B cell (primary cell): ENCODE results near the gene TSPAN5. TPM values are rescaled to one million over a fixed set of nuclear protein-coding genes. Genes with fewer than 3 reads are reported as not detected.

Experiments
- ATAC-seq: fragments of 200-7000 bp; cut with Tn5 transposase; one replicate; pipeline ENCODE4 v1.10.0; 2021; ENCODE audit warnings: low read depth, mild to moderate bottlenecking, moderate number of reproducible peaks, moderate library complexity
- CTCF ChIA-PET: fragments of 350-600 bp; sonication (Branson Sonifier 250); formaldehyde crosslinking; loops from one replicate; lab custom pipeline; 2021; ENCODE audit warnings: antibody characterized with exemption, inconsistent platforms; lab: Charles Lee
- POLR2A ChIA-PET: fragments of 350-600 bp; sonication (Branson Sonifier 250); formaldehyde crosslinking; loops from one replicate; lab custom pipeline; 2021; ENCODE audit warnings: antibody characterized with exemption; lab: Charles Lee
- DNase-seq: peaks from one replicate; pipeline ENCODE4 v3.0.0; 2013
- H2AFZ ChIP-seq: 2 replicates; pipeline ENCODE4 v1.6.1; 2012; ENCODE audit warnings: mild to moderate bottlenecking, low read depth, low read length; ENCODE audit not compliant: insufficient read depth, poor library complexity, severe bottlenecking
- H3K27ac ChIP-seq, 2 donors: 1 replicate in 1 of 2; 2 replicates in 1 of 2; pipeline ENCODE4 v1.5.1; 2012 to 2013; ENCODE audit warnings: low read length in 2 of 2, mild to moderate bottlenecking in 2 of 2, moderate library complexity in 1 of 2
- H3K27me3 ChIP-seq, 4 experiments: fragments of 200-600 bp in 1 of 4; sonication (generic) in 1 of 4; replicated peaks in 1 of 4; 1 replicate in 2 of 4; 2 replicates in 2 of 4; pipeline versions ENCODE4 v1.6.1 to v1.7.0; 2013 to 2016; ENCODE audit warnings: low read length in 3 of 4, mild to moderate bottlenecking in 2 of 4, mixed read lengths in 1 of 4, moderate library complexity in 1 of 4; ENCODE audit not compliant: insufficient read depth in 4 of 4, control insufficient read depth in 3 of 4; ENCODE audit errors: control extremely low read depth in 1 of 4
- H3K36me3 ChIP-seq, 2 experiments: replicated peaks in 1 of 2; 1 replicate in 1 of 2; 2 replicates in 1 of 2; pipeline versions ENCODE4 v1.6.1 to v1.7.1; 2013; ENCODE audit warnings: low read length in 1 of 2; ENCODE audit not compliant: insufficient read depth in 2 of 2, control insufficient read depth in 1 of 2; ENCODE audit errors: control extremely low read depth in 1 of 2, extremely low read depth in 1 of 2
- H3K4me1 ChIP-seq, 2 donors: fragments of 200-600 bp in 1 of 2; sonication (generic) in 1 of 2; 1 replicate in 1 of 2; 2 replicates in 1 of 2; pipeline versions ENCODE4 v1.5.1 to v1.6.1; 2013 to 2017; ENCODE audit warnings: low read length in 2 of 2; ENCODE audit not compliant: control insufficient read depth in 2 of 2, insufficient read depth in 2 of 2
- H3K4me2 ChIP-seq: replicated peaks from 2 replicates; pipeline ENCODE3; 2012; ENCODE audit warnings: mild to moderate bottlenecking, low read depth, low read length; ENCODE audit not compliant: poor library complexity, severe bottlenecking
- H3K4me3 ChIP-seq, 5 experiments: fragments of 200-600 bp in 1 of 5; sonication (generic) in 1 of 5; 1 replicate in 3 of 5; 2 replicates in 2 of 5; pipeline versions ENCODE4 v1.5.1 to v1.7.0; 2011 to 2016; ENCODE audit warnings: low read length in 4 of 5, mild to moderate bottlenecking in 4 of 5, low read depth in 2 of 5, control low read depth in 1 of 5, moderate library complexity in 1 of 5; ENCODE audit not compliant: insufficient read depth in 1 of 5; ENCODE audit errors: control extremely low read depth in 1 of 5, extremely low read depth in 1 of 5
- H3K79me2 ChIP-seq: fragments of 200-600 bp; sonication (generic); one replicate; pipeline ENCODE4 v1.6.0; 2016; ENCODE audit warnings: low read length; ENCODE audit not compliant: control insufficient read depth, insufficient read depth
- H3K9ac ChIP-seq: fragments of 200-600 bp; sonication (generic); 2 replicates; pipeline ENCODE4 v1.6.1; 2017; ENCODE audit warnings: mild to moderate bottlenecking, low read length, moderate library complexity
- H3K9me3 ChIP-seq, 3 donors: one replicate each; pipeline versions ENCODE4 v1.6.1 to v1.7.1; 2013; ENCODE audit warnings: low read length in 2 of 3; ENCODE audit not compliant: control insufficient read depth in 2 of 3, insufficient read depth in 1 of 3; ENCODE audit errors: control extremely low read depth in 1 of 3
- H4K20me1 ChIP-seq: 2 replicates; pipeline ENCODE4 v1.6.0; 2012; ENCODE audit warnings: mild to moderate bottlenecking, low read length; ENCODE audit not compliant: insufficient read depth, control insufficient read depth, poor library complexity, severe bottlenecking
- H3K27ac Mint-ChIP-seq: one replicate; pipeline ENCODE4 v1.8.0; 2021; ENCODE audit warnings: mixed read lengths
- H3K27me3 Mint-ChIP-seq: one replicate; pipeline ENCODE4 v1.8.0; 2021; ENCODE audit warnings: mixed read lengths
- H3K4me1 Mint-ChIP-seq: one replicate; pipeline ENCODE4 v1.8.0; 2021; ENCODE audit warnings: mixed read lengths
- H3K4me3 Mint-ChIP-seq: one replicate; pipeline ENCODE4 v1.8.0; 2021; ENCODE audit warnings: mixed read lengths
- H3K9me3 Mint-ChIP-seq: one replicate; pipeline ENCODE4 v1.8.0; 2022; ENCODE audit warnings: mixed read lengths; ENCODE audit not compliant: insufficient read depth
- CTCF ChIP-seq: fragments of 200-600 bp; IDR thresholded peaks from one replicate; pipeline ENCODE4 v1.8.0; 2022; ENCODE audit warnings: antibody characterized with exemption, mild to moderate bottlenecking
- EZH2 ChIP-seq: IDR thresholded peaks from 2 replicates; pipeline ENCODE4 v1.6.1; 2012; ENCODE audit warnings: borderline replicate concordance, low read depth, mild to moderate bottlenecking, moderate library complexity, low read length; ENCODE audit not compliant: insufficient read depth, poor library complexity, severe bottlenecking
- WGBS: methylation state at CpG from one replicate; pipeline ENCODE4 v1.1.5; 2013; ENCODE audit warnings: missing lambda C conversion rate; ENCODE audit not compliant: insufficient coverage; 5-methylcytosine and 5-hydroxymethylcytosine counted together
- intact Hi-C: fragments of 100-400 bp; cut with micrococcal nuclease; formaldehyde crosslinking; loops from one replicate; pipeline ENCODE4 v1.10.0; 2022
- polyA plus RNA-seq: library from polyadenylated mRNA; depleted of rRNA; stranded (reverse); fragments of >200 nt; gene quantifications from 2 replicates; pipeline ENCODE4 v1.2.3, GENCODE V29; 2012
- total RNA-seq, 2 donors: library from RNA; stranded (reverse); fragments of 120-200 nt in 1 of 2; gene quantifications; 1 replicate in 1 of 2; 2 replicates in 1 of 2; pipeline versions ENCODE4 v1.2.3 to v1.2.4, GENCODE V29; 2013 to 2022

The TSPAN5 gene
- total and polyA plus RNA-seq, 2 donors (not counting 1 experiment from before 2014, with no cell fraction given) = 2.6 to 5.3 TPM

- Histone ChIP-seq H3K27ac (no peak overlapping the region), H3K9ac (no peak overlapping the region), H3K4me1 (peaks cover 10 to 11% of the 10 kb centered on the region in 2 donors), H4K20me1 (no peaks in the 10 kb centered on the region), H3K36me3 (no peaks in the 10 kb centered on the region), H3K4me2 (no peak overlapping the region), H3K27me3 (no peaks in the 10 kb centered on the region), H3K9me3 (no peaks in the 10 kb centered on the region), H3K4me3 (no peak overlapping the region), H3K79me2 (no peaks in the 10 kb centered on the region), H2AFZ (no peak overlapping the region)
- H3K4me3 Mint-ChIP-seq = no peak overlapping the region
- no peaks in the 10 kb centered on the region for H3K9me3 Mint-ChIP-seq
- no peaks in the 10 kb centered on the region for H3K27me3 Mint-ChIP-seq
- peaks cover 13% of the 10 kb centered on the region for H3K4me1 Mint-ChIP-seq
- DNase-seq (no peak), ATAC-seq (no peak)
- H3K27ac Mint-ChIP-seq = no peak overlapping the region
- CTCF ChIA-PET = no interaction called here
- no CpG with 5 or more reads among the region's 1 CpG for WGBS
- TF ChIP-seq CTCF (no peak), EZH2 (no peak)
- intact Hi-C loops = no loop called here
- POLR2A ChIA-PET = no interaction called here
Measured at GRCh38 chr4:98584265-98584664, 74.1 kb downstream of the TSPAN5 start.

GRCh38 chr4:98583265-98583664 lies 75.1 kb downstream of the TSPAN5 start:
- Histone ChIP-seq H3K9me3 (no peaks in the 10 kb centered on the region), H3K4me1 (peaks cover 10 to 11% of the 10 kb centered on the region in 2 donors), H3K27ac (no peak overlapping the region), H3K9ac (no peak overlapping the region), H4K20me1 (no peaks in the 10 kb centered on the region), H2AFZ (no peak overlapping the region), H3K36me3 (no peaks in the 10 kb centered on the region), H3K4me2 (no peak overlapping the region), H3K27me3 (no peaks in the 10 kb centered on the region), H3K79me2 (no peaks in the 10 kb centered on the region), H3K4me3 (no peak overlapping the region)
- TF ChIP-seq CTCF = no peak
- no peak for TF ChIP-seq EZH2
- WGBS = 76% methylated on average over 2 of the region's 4 CpGs
- ChIA-PET CTCF (no interaction called here), POLR2A (no interaction called here)
- intact Hi-C loops = no loop called here
- DNase-seq (no peak), ATAC-seq (no peak)
- Mint-ChIP-seq H3K27ac (no peak overlapping the region), H3K9me3 (no peaks in the 10 kb centered on the region), H3K4me3 (no peak overlapping the region), H3K4me1 (peaks cover 20% of the 10 kb centered on the region), H3K27me3 (no peaks in the 10 kb centered on the region)
